Measurements from ENCODE around the gene LRBA.

The LRBA gene

DNA sequence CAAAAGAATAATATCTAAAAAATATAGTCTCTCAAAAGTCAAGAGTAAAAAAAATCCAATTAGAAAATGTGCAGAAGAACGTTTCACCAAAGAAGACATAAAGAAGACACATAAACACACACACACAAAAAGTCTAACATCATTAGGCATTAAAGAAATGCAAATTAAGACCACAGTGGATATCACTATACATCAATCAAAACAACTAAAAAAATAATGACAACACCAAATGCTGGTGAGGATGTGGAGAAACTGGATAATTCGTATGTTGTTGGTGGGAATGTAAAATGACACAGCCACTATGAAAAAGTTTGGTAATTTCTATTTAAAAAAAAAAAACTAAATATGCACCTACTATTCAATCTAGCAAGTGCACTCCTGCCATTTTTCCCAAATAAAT, 66.4 kb downstream of the LRBA start:
- no peak overlapping the region for H3K4me3 ChIP-seq (ENCODE audit: low read depth, low read length)
- no peak for TF ChIP-seq CTCF (conservative IDR thresholded peaks at IDR 0.05; ENCODE audit: low read depth, low read length)
- no peak for DNase-seq (ENCODE audit: low read depth)

DNA sequence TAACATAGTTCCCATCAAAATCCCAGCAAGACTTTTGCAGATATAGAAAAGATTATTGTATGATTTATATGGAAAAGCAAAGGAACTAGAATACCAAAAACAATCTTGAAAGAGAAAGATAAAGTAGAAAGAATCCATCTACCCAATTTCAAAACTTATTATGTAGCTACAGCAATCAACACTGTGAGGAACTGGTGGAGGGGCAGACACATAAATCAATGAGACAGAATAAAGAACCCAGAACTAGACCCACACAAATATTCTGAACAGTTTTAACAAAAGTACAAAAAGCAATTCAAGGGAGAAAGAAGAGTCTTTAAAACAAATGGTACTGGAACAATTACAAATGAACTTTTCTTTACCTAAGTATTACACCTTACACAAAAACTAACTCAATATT, 67.0 kb downstream of the LRBA start:
- DNase-seq (ENCODE audit: low read depth) = no peak
- H3K4me3 ChIP-seq (ENCODE audit: low read depth, low read length) = no peak overlapping the region
- no peak for TF ChIP-seq CTCF (conservative IDR thresholded peaks at IDR 0.05; ENCODE audit: low read depth, low read length)

GRCh38 chr4:150944660-150945059, 70.4 kb downstream of the LRBA start:
- no peak for DNase-seq (ENCODE audit: low read depth)
- no peak for TF ChIP-seq CTCF (conservative IDR thresholded peaks at IDR 0.05; ENCODE audit: low read depth, low read length)
- H3K4me3 ChIP-seq (ENCODE audit: low read depth, low read length) = no peak overlapping the region

GRCh38 chr4:150943818-150944217, 71.3 kb downstream of the LRBA start:
- DNase-seq (ENCODE audit: low read depth) = no peak
- no peak for TF ChIP-seq CTCF (conservative IDR thresholded peaks at IDR 0.05; ENCODE audit: low read depth, low read length)
- no peak overlapping the region for H3K4me3 ChIP-seq (ENCODE audit: low read depth, low read length)

DNA sequence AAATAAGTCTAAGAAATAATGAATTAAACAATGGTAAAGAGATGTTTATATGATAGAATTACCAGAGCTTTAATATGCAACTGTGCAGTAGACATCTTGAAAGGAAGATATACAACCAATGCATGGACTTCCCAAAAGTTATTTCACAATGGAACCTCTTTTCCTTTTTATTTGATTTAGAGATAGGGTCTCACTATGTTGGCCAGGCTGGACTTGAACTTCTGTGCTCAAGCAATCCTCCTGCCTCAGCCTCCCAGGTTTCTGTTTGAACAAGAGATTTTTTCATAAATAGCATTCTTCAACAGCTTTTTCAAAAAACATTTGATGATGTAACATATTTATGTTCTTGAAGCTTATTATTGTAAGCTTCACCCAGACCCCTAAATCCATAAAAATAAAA, 72.0 kb downstream of the LRBA start:
- no peak overlapping the region for H3K4me3 ChIP-seq (ENCODE audit: low read depth, low read length)
- no peak for TF ChIP-seq CTCF (conservative IDR thresholded peaks at IDR 0.05; ENCODE audit: low read depth, low read length)
- DNase-seq (ENCODE audit: low read depth) = no peak

GRCh38 chr4:150942539-150942938, 72.5 kb downstream of the LRBA start:
- no peak overlapping the region for H3K4me3 ChIP-seq (ENCODE audit: low read depth, low read length)
- no peak for DNase-seq (ENCODE audit: low read depth)
- no peak for TF ChIP-seq CTCF (conservative IDR thresholded peaks at IDR 0.05; ENCODE audit: low read depth, low read length)

GRCh38 chr4:150940123-150940522, 75.0 kb downstream of the LRBA start:
- TF ChIP-seq CTCF (conservative IDR thresholded peaks at IDR 0.05; ENCODE audit: low read depth, low read length) = no peak
- DNase-seq (ENCODE audit: low read depth) = no peak
- H3K4me3 ChIP-seq (ENCODE audit: low read depth, low read length) = no peak overlapping the region

Measured in choroid plexus epithelial cell (primary cell).